ENCODE measurements around the gene ERVK3-1. TPM values are rescaled to one million over a fixed set of nuclear protein-coding genes. Genes with fewer than 3 reads are reported as not detected.

ERVK3-1 gene
- total and polyA plus RNA-seq, 2 of the 13 experiments (the other 11 are each of a cell fraction or from before 2014, with no cell fraction given): 28.5 to 38.7 TPM

- TF ChIP-seq ZNF142 (CRISPR knock-in tag; IDR thresholded peaks at IDR 0.05) (no peak), CBX1 (IDR thresholded peaks at IDR 0.05; ENCODE audit: low read depth) (no peak), BCL3 (CRISPR knock-in tag; IDR thresholded peaks at IDR 0.05) (0 out of 2 replicates have a peak, but pooled peaks have one; percentile 38), MXD1 (CRISPR knock-in tag; IDR thresholded peaks at IDR 0.05) (0 out of 2 replicates have a peak, but pooled peaks have one; percentile 7), PITX1 (CRISPR knock-in tag; IDR thresholded peaks at IDR 0.05) (peak; percentile 42; the same call in 1 of the 2 replicates), ZNF256 (CRISPR knock-in tag; conservative IDR thresholded peaks at IDR 0.05) (no peak), DPF2 (CRISPR knock-in tag; IDR thresholded peaks at IDR 0.05; ENCODE audit: borderline replicate concordance, low read depth) (peak; percentile 46; the same call in 1 of the 2 replicates), ZFP91 (CRISPR knock-in tag; IDR thresholded peaks at IDR 0.05; ENCODE audit: borderline replicate concordance) (no peak), ZNF281 (CRISPR knock-in tag; IDR thresholded peaks at IDR 0.05; ENCODE audit: borderline replicate concordance) (peak; percentile 86), RXRA (CRISPR knock-in tag; IDR thresholded peaks at IDR 0.05) (peak; percentile 96), ARNTL (CRISPR knock-in tag; IDR thresholded peaks at IDR 0.05) (peak; percentile 35; the same call in 1 of the 2 replicates), RNF219 (CRISPR knock-in tag; IDR thresholded peaks at IDR 0.05) (no peak)
Measured at GRCh38 chr19:58352760-58353671, 47.8 kb downstream of the ERVK3-1 start, which contains the start of gene A1BG (continued).
